ENCODE results near the gene FGF2. TPM values are rescaled to one million over a fixed set of nuclear protein-coding genes. Genes with fewer than 3 reads are reported as not detected.

The FGF2 gene
- total RNA-seq, result 2.7 and 2.9 TPM in 2 replicates
- long read RNA-seq, partial matches to known transcripts, result 0 of 1 reads
- long read RNA-seq, other reads (novel, unspliced or antisense), result 1 of 1 reads

DNA sequence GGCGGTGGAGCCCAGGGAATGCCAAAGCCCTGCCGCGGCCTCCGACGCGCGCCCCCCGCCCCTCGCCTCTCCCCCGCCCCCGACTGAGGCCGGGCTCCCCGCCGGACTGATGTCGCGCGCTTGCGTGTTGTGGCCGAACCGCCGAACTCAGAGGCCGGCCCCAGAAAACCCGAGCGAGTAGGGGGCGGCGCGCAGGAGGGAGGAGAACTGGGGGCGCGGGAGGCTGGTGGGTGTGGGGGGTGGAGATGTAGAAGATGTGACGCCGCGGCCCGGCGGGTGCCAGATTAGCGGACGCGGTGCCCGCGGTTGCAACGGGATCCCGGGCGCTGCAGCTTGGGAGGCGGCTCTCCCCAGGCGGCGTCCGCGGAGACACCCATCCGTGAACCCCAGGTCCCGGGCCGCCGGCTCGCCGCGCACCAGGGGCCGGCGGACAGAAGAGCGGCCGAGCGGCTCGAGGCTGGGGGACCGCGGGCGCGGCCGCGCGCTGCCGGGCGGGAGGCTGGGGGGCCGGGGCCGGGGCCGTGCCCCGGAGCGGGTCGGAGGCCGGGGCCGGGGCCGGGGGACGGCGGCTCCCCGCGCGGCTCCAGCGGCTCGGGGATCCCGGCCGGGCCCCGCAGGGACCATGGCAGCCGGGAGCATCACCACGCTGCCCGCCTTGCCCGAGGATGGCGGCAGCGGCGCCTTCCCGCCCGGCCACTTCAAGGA lies at the start of gene FGF2:
FGF2 (plus strand) TSS at position 279 of the 705 bp plus-strand sequence; CDS start at position 623, 344 bp downstream.
- H3K4me3 Mint-ChIP-seq (ENCODE audit: low read depth), result peak within 1 kb of the TSS; percentile 84
- peaks cover 2% of the 10 kb centered on the region for H3K4me1 Mint-ChIP-seq (ENCODE audit: low read depth)
- H3K27ac Mint-ChIP-seq, result peak within 1 kb of the TSS; percentile 67
- peak; percentile 32 for DNase-seq (ENCODE audit: low spot score, unreplicated experiment)
- peaks cover 63% of the 10 kb centered on the region for H3K27me3 Mint-ChIP-seq
- TF ChIP-seq, protein P1, sequence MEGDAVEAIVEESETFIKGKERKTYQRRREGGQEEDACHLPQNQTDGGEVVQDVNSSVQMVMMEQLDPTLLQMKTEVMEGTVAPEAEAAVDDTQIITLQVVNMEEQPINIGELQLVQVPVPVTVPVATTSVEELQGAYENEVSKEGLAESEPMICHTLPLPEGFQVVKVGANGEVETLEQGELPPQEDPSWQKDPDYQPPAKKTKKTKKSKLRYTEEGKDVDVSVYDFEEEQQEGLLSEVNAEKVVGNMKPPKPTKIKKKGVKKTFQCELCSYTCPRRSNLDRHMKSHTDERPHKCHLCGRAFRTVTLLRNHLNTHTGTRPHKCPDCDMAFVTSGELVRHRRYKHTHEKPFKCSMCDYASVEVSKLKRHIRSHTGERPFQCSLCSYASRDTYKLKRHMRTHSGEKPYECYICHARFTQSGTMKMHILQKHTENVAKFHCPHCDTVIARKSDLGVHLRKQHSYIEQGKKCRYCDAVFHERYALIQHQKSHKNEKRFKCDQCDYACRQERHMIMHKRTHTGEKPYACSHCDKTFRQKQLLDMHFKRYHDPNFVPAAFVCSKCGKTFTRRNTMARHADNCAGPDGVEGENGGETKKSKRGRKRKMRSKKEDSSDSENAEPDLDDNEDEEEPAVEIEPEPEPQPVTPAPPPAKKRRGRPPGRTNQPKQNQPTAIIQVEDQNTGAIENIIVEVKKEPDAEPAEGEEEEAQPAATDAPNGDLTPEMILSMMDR (IDR thresholded peaks at IDR 0.05; ENCODE audit: unreplicated experiment), result no peak
- no peaks in the 10 kb centered on the region for H3K36me3 Mint-ChIP-seq (ENCODE audit: insufficient read depth)
- no peaks in the 10 kb centered on the region for H3K9me3 Mint-ChIP-seq (ENCODE audit: low read depth)

DNA sequence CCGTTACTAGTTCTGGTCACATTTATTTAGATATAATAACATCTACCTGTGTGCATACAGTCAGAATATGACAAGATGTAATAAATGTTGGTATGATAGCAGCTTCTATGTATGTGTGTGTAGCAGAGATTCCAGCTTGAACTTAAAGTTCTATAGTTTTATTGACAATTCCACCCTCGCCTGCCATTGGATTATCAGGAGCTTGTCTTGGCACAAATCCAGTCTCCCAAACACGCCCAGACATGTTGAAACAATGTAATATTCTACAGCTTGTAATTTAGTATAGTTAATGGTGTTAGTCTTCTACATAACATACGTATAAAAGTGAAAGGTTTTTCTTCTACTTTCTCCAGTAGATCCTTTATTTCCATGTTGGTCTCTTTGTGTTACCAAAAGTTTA lies 49.7 kb upstream of the FGF2 start:
- TF ChIP-seq, protein P1 (IDR thresholded peaks at IDR 0.05; ENCODE audit: unreplicated experiment), result no peak
- Mint-ChIP-seq H3K36me3 (ENCODE audit: insufficient read depth) (no peaks in the 10 kb centered on the region), H3K4me1 (ENCODE audit: low read depth) (no peaks in the 10 kb centered on the region), H3K4me3 (ENCODE audit: low read depth) (no peak overlapping the region), H3K9me3 (ENCODE audit: low read depth) (no peaks in the 10 kb centered on the region), H3K27ac (no peak overlapping the region), H3K27me3 (no peaks in the 10 kb centered on the region)
- no peak for DNase-seq (ENCODE audit: low spot score, unreplicated experiment)

DNA sequence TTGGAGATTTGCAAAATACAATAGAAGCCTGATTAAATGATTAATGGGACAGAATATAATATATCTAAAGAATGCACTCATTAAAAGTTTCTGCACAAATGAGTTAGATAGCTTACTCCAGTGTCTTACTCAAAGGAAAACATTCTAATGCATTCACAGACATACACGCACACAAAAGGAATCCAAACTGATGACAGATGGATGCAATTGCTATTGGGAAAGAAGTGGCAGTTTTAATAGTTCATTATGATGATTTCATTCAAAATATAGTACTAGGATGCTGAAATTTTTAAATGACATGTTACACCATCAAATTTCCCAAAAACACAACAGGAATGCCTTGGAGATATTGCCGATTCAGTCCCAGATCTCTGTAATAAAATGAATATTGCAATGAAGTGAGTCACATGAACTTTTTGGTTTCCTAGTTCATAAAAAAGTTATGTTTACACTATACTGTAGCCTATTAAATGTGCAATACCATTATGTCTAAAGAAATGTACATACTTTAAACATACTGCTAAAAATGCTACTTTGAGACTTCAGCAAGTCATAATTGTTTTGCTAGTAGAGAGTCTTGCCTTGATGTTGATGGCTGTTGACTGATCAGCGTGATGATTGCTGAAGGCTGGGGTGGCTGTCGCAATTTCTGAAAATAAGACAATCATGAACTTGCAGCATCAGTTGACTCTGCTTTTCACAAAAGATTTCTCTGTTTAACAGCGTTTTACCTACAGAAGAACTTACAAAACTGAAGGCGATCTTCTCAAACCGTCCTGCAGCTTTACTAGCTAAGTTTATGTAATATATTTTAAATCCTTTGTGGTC lies 48.6 kb upstream of the FGF2 start:
- Mint-ChIP-seq H3K4me1 (ENCODE audit: low read depth) (no peaks in the 10 kb centered on the region), H3K27ac (no peak overlapping the region), H3K36me3 (ENCODE audit: insufficient read depth) (no peaks in the 10 kb centered on the region), H3K9me3 (ENCODE audit: low read depth) (no peaks in the 10 kb centered on the region), H3K4me3 (ENCODE audit: low read depth) (no peak overlapping the region), H3K27me3 (no peaks in the 10 kb centered on the region)
- DNase-seq (ENCODE audit: low spot score, unreplicated experiment), result no peak
- TF ChIP-seq, protein P1 (IDR thresholded peaks at IDR 0.05; ENCODE audit: unreplicated experiment), result no peak

DNA sequence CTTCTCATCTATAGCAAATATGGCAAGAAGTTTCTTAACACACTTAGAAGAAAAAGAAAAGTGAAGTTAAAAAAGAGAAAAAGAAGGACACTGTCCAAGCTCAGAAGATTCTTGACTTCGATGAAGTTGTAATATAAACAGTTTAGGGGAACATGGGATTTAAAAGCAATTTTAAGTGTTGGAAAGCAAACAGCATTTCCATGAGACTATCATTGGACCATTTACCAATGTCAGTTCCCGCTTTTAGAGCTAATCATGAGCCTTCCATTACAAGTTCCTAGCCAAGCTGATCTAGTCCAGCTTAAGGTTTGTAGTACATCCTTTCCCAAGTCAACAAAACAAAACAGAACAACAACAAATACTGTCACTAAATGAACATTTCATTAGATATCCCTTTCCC lies 45.1 kb upstream of the FGF2 start:
- Mint-ChIP-seq H3K4me3 (ENCODE audit: low read depth) (no peak overlapping the region), H3K36me3 (ENCODE audit: insufficient read depth) (no peaks in the 10 kb centered on the region), H3K4me1 (ENCODE audit: low read depth) (peaks cover 4% of the 10 kb centered on the region), H3K27ac (no peak overlapping the region), H3K27me3 (no peaks in the 10 kb centered on the region), H3K9me3 (ENCODE audit: low read depth) (peaks cover 13% of the 10 kb centered on the region)
- TF ChIP-seq, protein P1 (IDR thresholded peaks at IDR 0.05; ENCODE audit: unreplicated experiment), result no peak
- DNase-seq (ENCODE audit: low spot score, unreplicated experiment), result no peak
